ENCODE results near the gene EIF4E2.

The EIF4E2 gene

DNA sequence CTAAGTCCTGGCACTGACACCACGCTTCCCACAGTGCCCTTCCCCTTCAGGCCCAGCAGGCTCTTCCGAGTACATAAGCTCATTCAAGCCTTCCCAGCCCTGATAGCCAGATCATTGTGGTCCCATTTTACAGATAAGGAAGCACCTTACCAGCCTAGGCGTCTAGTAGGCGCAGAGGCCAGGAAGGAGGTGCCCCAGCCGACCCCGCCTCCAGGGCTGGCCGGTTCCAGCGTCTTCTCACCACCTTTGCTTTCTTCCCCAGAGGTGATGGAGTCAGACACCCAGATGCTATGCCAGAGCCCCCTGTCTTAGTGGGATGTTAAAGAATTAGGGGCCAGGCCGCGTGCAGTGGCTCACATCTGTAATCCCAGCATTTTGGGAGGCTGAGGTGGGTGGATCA, 54.0 kb downstream of the EIF4E2 start:
- no peak for DNase-seq

DNA sequence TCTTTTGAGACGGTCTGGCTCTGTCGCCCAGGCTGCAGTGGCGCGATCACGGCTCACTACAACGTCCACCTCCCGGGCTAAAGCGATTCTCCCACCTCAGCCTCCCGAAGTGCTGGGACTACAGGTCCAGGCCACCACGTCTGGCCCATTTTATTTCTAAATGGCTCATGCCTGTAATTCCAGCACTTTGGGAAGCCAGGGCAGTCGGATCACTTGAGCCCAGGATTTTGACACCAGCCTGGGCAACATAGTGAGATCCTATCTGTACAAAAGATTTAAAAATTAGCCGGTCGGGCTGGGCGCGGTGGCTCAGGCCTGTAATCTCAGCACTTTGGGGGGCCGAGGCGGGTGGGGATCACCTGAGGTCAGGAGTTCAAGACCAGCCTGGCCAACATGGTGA, 56.5 kb downstream of the EIF4E2 start:
- DNase-seq = no peak

DNA sequence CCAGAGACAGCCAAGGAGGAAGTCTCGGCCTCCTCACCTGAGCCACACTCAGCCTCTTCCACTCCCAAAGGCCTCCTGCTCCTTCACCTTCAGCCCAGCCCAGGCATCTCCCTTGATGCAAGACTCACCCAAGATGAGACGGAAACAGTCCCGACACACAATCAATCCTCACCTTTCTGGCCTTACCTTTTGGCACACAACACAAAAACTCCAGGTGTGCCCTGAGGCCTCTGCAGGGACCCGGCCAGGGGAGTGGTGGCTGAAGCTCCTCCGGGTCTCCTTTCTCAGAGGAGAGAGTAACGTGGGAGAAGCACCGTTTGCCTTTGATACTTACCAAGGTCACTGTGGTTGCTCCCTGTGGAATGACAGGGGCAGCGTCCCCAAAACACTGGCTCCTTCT, 59.1 kb downstream of the EIF4E2 start:
- DNase-seq = no peak

DNA sequence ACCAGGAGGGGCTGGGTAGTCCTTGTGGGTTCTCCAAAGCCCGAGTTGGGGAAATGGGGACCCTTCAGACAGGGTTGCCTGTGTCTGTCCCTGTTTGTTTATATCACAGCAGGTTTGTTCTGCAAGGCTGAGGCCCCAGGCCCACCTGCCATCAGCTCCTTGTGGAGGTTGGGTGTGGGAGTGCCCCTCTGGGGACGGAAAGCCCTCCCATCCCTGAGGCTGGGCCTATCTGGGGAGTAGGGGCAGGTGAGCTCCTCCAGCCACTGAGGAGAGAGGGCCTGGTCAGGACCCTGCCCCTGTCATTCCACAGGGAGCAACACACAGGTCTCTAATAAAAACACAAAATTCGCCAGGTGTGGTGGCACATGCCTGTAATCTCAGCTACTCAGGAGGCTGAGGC, 59.6 kb downstream of the EIF4E2 start:
- DNase-seq = no peak

DNA sequence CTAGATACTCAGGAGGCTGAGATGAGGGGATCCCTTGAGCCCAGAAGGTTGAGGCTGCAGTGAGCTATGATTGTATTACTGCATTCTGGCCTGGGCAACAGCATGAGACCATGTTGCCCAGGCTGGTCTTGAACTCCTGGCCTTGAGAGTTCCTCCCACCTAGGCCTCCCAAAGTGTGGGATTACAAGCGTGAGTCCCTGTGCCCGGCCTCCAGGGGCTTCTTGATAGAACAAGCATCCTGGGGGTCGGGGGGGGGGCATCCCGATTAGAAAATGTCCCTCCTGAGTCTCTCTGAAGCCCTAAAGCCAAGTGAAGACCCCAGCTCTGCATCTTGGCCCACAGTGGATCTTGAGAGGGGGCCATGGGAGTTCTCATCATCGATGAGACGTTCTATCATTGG, 60.6 kb downstream of the EIF4E2 start:
- DNase-seq = no peak

DNA sequence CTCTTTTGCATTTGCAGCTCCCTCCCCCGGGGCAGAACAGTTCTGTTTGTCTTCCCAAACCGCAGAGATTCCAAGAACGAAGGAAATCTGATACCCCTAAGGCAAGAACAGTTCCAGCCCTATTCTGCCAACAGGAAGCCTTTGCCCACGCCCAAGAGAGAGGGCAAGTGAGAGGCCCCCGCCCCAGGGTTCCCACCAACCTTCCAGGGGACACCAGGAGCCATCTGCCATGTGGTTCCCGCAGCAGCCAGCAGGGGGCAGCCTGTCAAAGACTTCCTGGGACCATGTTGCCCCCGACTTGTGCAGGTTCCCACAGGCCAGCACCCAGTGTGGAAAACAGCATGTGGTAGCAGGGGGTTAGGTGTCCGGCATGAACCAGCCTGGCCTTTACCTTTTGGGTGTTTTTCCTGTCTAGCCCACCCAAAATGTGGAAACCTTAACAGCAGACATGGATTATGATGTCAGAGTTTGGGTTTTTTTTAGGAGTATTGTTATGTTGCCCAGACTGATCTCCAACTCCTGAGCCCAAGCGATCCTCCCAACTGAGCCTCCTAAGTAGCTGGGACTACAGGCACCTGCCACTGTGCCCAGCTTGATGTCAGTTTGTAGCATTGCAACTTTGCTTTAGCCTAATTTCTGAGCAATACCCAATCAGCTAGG, 61.2 kb downstream of the EIF4E2 start:
- DNase-seq = peak; percentile 27

DNA sequence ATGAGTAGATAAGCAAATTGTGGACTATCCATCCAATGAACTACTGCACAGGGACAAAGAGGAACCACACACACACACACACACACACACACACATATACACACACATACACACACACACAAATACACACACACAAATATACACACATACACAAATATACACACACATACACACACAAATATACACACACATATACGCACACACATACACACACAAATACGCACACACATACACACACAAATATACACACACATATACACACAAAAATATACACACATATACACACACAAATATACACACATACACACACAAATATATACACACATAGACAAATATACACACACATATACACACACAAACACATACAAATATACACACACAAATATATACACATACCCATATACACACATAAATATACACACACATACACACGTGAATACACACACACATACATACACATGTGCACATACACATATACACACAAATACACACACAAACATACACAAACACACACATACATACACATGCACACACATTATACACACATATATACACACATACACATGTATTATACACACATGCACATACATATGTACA, 63.1 kb downstream of the EIF4E2 start:
- DNase-seq = no peak

DNA sequence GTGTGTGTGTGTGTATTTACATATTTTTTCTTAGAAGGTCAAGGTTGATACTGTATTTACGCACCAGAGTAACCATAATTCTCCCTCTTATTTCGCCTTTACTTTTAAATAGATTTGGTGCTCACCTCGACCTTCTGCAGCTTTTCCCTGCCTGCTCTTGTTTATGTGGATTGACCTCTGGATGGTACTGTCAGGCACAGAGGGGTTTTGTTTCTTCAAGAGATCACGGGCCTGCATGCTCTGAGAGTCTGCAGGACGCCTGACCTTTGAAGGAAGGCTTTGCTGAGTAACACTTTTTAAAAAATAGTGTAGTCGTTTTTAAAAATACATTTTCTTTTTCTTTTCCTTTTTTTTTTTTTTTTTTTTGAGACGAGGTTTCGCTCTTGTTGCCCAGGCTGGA, 64.8 kb downstream of the EIF4E2 start:
- DNase-seq = no peak
